Thyroid gland (tissue), 4 donors: ENCODE results near the gene MROH7.

Experiments
- POLR2A ChIP-seq, 2 donors: fragments of 450-650 bp; IDR thresholded peaks; one replicate each; pipeline ENCODE4 v1.6.1; 2017; ENCODE audit warnings: antibody characterized with exemption in 2 of 2, mild to moderate bottlenecking in 2 of 2, moderate library complexity in 1 of 2
- TF ChIP-seq, protein P1 (sequence below), 6 experiments: fragments of 200-600 bp in 3 of 6; fragments of 450-650 bp in 3 of 6; sonication (generic) in 3 of 6; IDR thresholded peaks; one replicate each; pipeline ENCODE4 v1.5.1; 2016 to 2019; ENCODE audit warnings: antibody characterized with exemption in 6 of 6, mild to moderate bottlenecking in 2 of 6, inconsistent platforms in 1 of 6, moderate library complexity in 1 of 6

DNA sequence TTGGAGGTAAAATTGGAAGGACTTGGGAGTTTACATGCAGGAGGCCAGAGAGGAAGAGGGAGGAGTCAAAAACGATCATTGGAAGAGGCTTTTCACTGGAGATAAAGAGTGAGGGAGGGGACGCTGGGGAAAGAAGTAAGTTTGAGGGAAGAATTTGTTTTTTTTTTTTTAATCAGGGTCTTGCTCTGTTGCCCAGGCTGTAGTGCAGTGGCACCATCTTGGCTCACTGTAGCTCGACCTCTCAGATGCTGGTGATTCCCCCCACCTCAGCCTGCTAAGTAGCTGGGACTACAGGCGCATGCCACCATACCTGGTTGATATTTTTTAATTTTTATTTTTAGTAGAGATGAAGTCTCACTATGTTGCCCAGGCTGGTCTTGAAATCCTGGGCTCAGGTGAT, 1.2 kb upstream of the MROH7 start:
- TF ChIP-seq, protein P1, sequence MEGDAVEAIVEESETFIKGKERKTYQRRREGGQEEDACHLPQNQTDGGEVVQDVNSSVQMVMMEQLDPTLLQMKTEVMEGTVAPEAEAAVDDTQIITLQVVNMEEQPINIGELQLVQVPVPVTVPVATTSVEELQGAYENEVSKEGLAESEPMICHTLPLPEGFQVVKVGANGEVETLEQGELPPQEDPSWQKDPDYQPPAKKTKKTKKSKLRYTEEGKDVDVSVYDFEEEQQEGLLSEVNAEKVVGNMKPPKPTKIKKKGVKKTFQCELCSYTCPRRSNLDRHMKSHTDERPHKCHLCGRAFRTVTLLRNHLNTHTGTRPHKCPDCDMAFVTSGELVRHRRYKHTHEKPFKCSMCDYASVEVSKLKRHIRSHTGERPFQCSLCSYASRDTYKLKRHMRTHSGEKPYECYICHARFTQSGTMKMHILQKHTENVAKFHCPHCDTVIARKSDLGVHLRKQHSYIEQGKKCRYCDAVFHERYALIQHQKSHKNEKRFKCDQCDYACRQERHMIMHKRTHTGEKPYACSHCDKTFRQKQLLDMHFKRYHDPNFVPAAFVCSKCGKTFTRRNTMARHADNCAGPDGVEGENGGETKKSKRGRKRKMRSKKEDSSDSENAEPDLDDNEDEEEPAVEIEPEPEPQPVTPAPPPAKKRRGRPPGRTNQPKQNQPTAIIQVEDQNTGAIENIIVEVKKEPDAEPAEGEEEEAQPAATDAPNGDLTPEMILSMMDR (IDR thresholded peaks at IDR 0.05): no peak
- TF ChIP-seq POLR2A (IDR thresholded peaks at IDR 0.05): no peak
